Left lung (tissue), 10 donors: Measurements from ENCODE around the gene TRMT11. TPM values are rescaled to one million over a fixed set of nuclear protein-coding genes. Genes with fewer than 3 reads are reported as not detected.

ENCODE experiments used
- ATAC-seq: fragments of 200-7000 bp; cut with Tn5 transposase; one replicate; pipeline ENCODE4 v1.9.1; 2020; ENCODE audit warnings: moderate library complexity
- DNase-seq, 4 donors: peaks; one replicate each; pipeline ENCODE4 v3.0.0-alpha.2; 2013 to 2020
- H3K27ac ChIP-seq, 2 donors: fragments of 200-600 bp; sonication (generic) in 1 of 2; one replicate each; pipeline versions ENCODE4 v1.5.0 to v1.8.0; 2020 to 2021
- H3K27me3 ChIP-seq, 2 donors: fragments of 200-600 bp; sonication (generic) in 1 of 2; one replicate each; pipeline versions ENCODE4 v1.5.0 to v1.8.0; 2020 to 2021
- H3K36me3 ChIP-seq, 2 donors: fragments of 200-600 bp; sonication (generic) in 1 of 2; one replicate each; pipeline versions ENCODE4 v1.5.0 to v1.8.0; 2020 to 2021
- H3K4me1 ChIP-seq, 2 donors: fragments of 200-600 bp; one replicate each; pipeline ENCODE4 v1.8.0; 2021
- H3K4me3 ChIP-seq, 2 donors: fragments of 200-600 bp; sonication (generic) in 1 of 2; one replicate each; pipeline versions ENCODE4 v1.5.0 to v1.8.0; 2020 to 2021; ENCODE audit warnings: mild to moderate bottlenecking in 1 of 2
- H3K9me3 ChIP-seq, 2 donors: fragments of 200-600 bp; sonication (generic) in 1 of 2; one replicate each; pipeline versions ENCODE4 v1.5.0 to v1.8.0; 2020 to 2021
- intact Hi-C, 2 donors: fragments of 100-400 bp; cut with DNase I; formaldehyde crosslinking; loops; one replicate each; pipeline versions ENCODE4 v1.11.2 to v1.14.2; 2022
- polyA plus RNA-seq, 6 donors: library from polyadenylated mRNA; unstranded; fragments of 120-200 nt; gene quantifications; one replicate each; pipeline ENCODE4 v1.2.1, GENCODE V29; 2013; ENCODE audit not compliant: insufficient read length in 6 of 6
- total RNA-seq, 2 donors: library from RNA; stranded (reverse); fragmentation: NEBNext Ultra II Directional; extraction: Animal tissue kit (Norgen Biotek cat#: 25700); gene quantifications; one replicate each; pipeline ENCODE4 v1.2.1, GENCODE V29; 2021
- TF ChIP-seq, protein P1 (sequence below), 2 donors: fragments of 200-600 bp; sonication (generic) in 1 of 2; IDR thresholded peaks; one replicate each; pipeline versions ENCODE4 v1.5.0 to v1.8.0; 2021; ENCODE audit warnings: antibody characterized with exemption in 2 of 2
- donor health status: DM: no; HTN: yes; CAD: no.
- donor health status: DM: no; HTN: no; CAD: no.

The TRMT11 gene
- total and polyA plus RNA-seq, 8 donors, result 17.2 to 39.7 (median 27.6) TPM

DNA sequence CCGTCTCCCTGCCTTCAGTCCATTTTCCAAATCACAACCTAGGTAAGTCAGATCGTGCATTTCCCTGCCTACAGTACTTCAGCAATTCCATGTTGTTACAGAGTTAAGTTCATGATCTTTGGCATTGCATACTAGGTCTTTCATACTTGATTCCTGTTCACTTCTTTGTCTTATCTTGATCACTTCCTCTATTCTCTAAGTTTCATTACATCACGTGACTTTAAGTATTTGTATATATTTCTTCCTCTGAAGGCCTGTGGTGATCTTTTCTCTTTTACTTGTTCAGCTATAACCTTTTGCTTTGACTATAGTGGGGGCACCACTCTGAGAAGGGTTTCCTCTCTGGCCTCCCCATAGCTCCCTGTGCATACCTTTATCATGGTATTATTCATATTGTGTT, 100.2 kb downstream of the TRMT11 start:
- intact Hi-C loops, result no loop called here
- H3K36me3 ChIP-seq, result no peaks in the 10 kb centered on the region
- H3K9me3 ChIP-seq, result no peaks in the 10 kb centered on the region
- TF ChIP-seq, protein P1, sequence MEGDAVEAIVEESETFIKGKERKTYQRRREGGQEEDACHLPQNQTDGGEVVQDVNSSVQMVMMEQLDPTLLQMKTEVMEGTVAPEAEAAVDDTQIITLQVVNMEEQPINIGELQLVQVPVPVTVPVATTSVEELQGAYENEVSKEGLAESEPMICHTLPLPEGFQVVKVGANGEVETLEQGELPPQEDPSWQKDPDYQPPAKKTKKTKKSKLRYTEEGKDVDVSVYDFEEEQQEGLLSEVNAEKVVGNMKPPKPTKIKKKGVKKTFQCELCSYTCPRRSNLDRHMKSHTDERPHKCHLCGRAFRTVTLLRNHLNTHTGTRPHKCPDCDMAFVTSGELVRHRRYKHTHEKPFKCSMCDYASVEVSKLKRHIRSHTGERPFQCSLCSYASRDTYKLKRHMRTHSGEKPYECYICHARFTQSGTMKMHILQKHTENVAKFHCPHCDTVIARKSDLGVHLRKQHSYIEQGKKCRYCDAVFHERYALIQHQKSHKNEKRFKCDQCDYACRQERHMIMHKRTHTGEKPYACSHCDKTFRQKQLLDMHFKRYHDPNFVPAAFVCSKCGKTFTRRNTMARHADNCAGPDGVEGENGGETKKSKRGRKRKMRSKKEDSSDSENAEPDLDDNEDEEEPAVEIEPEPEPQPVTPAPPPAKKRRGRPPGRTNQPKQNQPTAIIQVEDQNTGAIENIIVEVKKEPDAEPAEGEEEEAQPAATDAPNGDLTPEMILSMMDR (IDR thresholded peaks at IDR 0.05), result no peak
- no peak for ATAC-seq
- DNase-seq, result no peak
- no peaks in the 10 kb centered on the region for H3K4me1 ChIP-seq
- H3K27ac ChIP-seq, result no peak overlapping the region
- no peak overlapping the region for H3K4me3 ChIP-seq
- H3K27me3 ChIP-seq, result no peaks in the 10 kb centered on the region

Other genes starting within 250 kb of the TRMT11 start
- gene HEY2, start 236.9 kb upstream of the TRMT11 start, total RNA-seq, result 1 to 10 TPM; 1.4 to 3.6 TPM
- 1 to 10 TPM; 1.1 to 1.6 (median 1.5) TPM for gene HEY2, start 236.9 kb upstream of the TRMT11 start, polyA plus RNA-seq
- 10 to 100 TPM; 52.8 to 94.3 TPM for gene NCOA7, start 195.6 kb upstream of the TRMT11 start, total RNA-seq
- 10 to 100 TPM; 16.1 to 19.2 (median 17.3) TPM for gene NCOA7, start 195.6 kb upstream of the TRMT11 start, polyA plus RNA-seq
- gene HINT3, start 29.8 kb upstream of the TRMT11 start, total RNA-seq, result 10 to 100 TPM; 23.8 to 29.7 TPM
- 10 to 100 TPM; 18.3 to 25.4 (median 23.6) TPM for gene HINT3, start 29.8 kb upstream of the TRMT11 start, polyA plus RNA-seq